ENCODE data around the gene RAB15.

GRCh38 chr14:64992328-64992885 is 20.3 kb upstream of the RAB15 start:
- TF ChIP-seq ZBTB26 (tag by site-specific recombination; optimal IDR thresholded peaks at IDR 0.05) (no peak), ZNF510 (tag by site-specific recombination; IDR thresholded peaks at IDR 0.05; ENCODE audit: insufficient replicate concordance) (no peak)
